Measurements from ENCODE around the gene C3orf33.

DNA sequence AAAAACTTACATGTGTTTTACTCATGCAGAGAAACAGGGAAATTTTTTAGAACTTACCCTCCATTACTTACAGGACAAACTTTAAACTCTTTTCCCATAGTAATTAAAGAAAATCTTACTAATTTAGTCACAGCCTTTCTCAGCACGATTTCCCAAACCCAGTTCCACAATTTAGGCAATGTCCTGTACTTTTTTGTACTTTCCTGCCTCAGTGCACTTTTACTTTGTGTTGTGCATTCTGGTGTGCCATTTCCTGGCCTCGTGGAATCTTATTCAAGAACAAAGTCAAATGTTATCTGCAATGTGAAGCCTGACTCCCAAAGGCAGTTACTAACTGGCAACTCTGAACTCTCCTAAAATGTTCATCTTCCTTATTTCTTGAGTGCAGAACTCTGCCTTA, 46.3 kb upstream of the C3orf33 start:
- TF ChIP-seq CTCF (conservative IDR thresholded peaks at IDR 0.05; ENCODE audit: low read depth in 2 of 2) (no peak), EZH2phosphoT487 (IDR thresholded peaks at IDR 0.05; ENCODE audit: unreplicated experiment) (no peak), POLR2AphosphoS5 (IDR thresholded peaks at IDR 0.05; ENCODE audit: low read depth) (no peak), JUNB (IDR thresholded peaks at IDR 0.05; ENCODE audit: unreplicated experiment) (no peak), ZNF114 (CRISPR knock-in tag; IDR thresholded peaks at IDR 0.05) (no peak), CREB1 (CRISPR knock-in tag; IDR thresholded peaks at IDR 0.05; ENCODE audit: low read depth) (no peak), ZNF331 (CRISPR knock-in tag; IDR thresholded peaks at IDR 0.05; ENCODE audit: low read depth) (no peak), NANOG (IDR thresholded peaks at IDR 0.05; ENCODE audit: borderline replicate concordance) (no peak), EZH2 (IDR thresholded peaks at IDR 0.05; ENCODE audit: low read depth, unreplicated experiment) (no peak), STAT1 (IDR thresholded peaks at IDR 0.05; ENCODE audit: unreplicated experiment) (no peak)
- TF ChIP-seq, protein P1, sequence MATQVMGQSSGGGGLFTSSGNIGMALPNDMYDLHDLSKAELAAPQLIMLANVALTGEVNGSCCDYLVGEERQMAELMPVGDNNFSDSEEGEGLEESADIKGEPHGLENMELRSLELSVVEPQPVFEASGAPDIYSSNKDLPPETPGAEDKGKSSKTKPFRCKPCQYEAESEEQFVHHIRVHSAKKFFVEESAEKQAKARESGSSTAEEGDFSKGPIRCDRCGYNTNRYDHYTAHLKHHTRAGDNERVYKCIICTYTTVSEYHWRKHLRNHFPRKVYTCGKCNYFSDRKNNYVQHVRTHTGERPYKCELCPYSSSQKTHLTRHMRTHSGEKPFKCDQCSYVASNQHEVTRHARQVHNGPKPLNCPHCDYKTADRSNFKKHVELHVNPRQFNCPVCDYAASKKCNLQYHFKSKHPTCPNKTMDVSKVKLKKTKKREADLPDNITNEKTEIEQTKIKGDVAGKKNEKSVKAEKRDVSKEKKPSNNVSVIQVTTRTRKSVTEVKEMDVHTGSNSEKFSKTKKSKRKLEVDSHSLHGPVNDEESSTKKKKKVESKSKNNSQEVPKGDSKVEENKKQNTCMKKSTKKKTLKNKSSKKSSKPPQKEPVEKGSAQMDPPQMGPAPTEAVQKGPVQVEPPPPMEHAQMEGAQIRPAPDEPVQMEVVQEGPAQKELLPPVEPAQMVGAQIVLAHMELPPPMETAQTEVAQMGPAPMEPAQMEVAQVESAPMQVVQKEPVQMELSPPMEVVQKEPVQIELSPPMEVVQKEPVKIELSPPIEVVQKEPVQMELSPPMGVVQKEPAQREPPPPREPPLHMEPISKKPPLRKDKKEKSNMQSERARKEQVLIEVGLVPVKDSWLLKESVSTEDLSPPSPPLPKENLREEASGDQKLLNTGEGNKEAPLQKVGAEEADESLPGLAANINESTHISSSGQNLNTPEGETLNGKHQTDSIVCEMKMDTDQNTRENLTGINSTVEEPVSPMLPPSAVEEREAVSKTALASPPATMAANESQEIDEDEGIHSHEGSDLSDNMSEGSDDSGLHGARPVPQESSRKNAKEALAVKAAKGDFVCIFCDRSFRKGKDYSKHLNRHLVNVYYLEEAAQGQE (IDR thresholded peaks at IDR 0.05; ENCODE audit: unreplicated experiment): no peak
- TF ChIP-seq, protein P2, sequence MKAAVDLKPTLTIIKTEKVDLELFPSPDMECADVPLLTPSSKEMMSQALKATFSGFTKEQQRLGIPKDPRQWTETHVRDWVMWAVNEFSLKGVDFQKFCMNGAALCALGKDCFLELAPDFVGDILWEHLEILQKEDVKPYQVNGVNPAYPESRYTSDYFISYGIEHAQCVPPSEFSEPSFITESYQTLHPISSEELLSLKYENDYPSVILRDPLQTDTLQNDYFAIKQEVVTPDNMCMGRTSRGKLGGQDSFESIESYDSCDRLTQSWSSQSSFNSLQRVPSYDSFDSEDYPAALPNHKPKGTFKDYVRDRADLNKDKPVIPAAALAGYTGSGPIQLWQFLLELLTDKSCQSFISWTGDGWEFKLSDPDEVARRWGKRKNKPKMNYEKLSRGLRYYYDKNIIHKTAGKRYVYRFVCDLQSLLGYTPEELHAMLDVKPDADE (IDR thresholded peaks at IDR 0.05): no peak

Measured in GM23338 (cell line).